Nephron progenitor cell (in vitro differentiated cells): ENCODE data around the gene KIF1A.

ENCODE experiments used
- DNase-seq: peaks from one replicate; pipeline ENCODE4 v3.0.0; 2021
- H3K27ac Mint-ChIP-seq: 2 replicates; pipeline ENCODE4 v1.8.0; 2021; ENCODE audit warnings: mild to moderate bottlenecking, moderate library complexity, mixed read lengths
- H3K27me3 Mint-ChIP-seq: 2 replicates; pipeline ENCODE4 v1.8.0; 2021; ENCODE audit warnings: mild to moderate bottlenecking, low read depth, mixed read lengths; ENCODE audit not compliant: poor library complexity
- H3K36me3 Mint-ChIP-seq: 2 replicates; pipeline ENCODE4 v1.8.0; 2021; ENCODE audit warnings: low read depth, mixed read lengths
- H3K4me1 Mint-ChIP-seq: 2 replicates; pipeline ENCODE4 v1.8.0; 2021; ENCODE audit warnings: mixed read lengths
- H3K4me3 Mint-ChIP-seq: 2 replicates; pipeline ENCODE4 v1.8.0; 2021; ENCODE audit warnings: mild to moderate bottlenecking, moderate library complexity, mixed read lengths
- H3K9me3 Mint-ChIP-seq: 2 replicates; pipeline ENCODE4 v1.8.0; 2021; ENCODE audit warnings: mild to moderate bottlenecking, moderate library complexity, mixed read lengths
- CTCF ChIP-seq: fragments of 200-600 bp; sonication (generic); IDR thresholded peaks from 2 replicates; pipeline ENCODE4 v1.5.0; 2021; ENCODE audit warnings: antibody characterized with exemption

KIF1A gene

GRCh38 chr2:240747256-240747655 lies 72.8 kb downstream of the KIF1A start:
- Mint-ChIP-seq H3K36me3 (no peaks in the 10 kb centered on the region), H3K27me3 (peaks cover 8% of the 10 kb centered on the region), H3K4me3 (no peak overlapping the region), H3K4me1 (peaks cover 49% of the 10 kb centered on the region), H3K9me3 (no peaks in the 10 kb centered on the region), H3K27ac (no peak overlapping the region)
- DNase-seq: no peak
- no peak for TF ChIP-seq CTCF

- no peaks in the 10 kb centered on the region for H3K9me3 Mint-ChIP-seq
- H3K36me3 Mint-ChIP-seq: no peaks in the 10 kb centered on the region
- no peak overlapping the region for H3K27ac Mint-ChIP-seq
- H3K4me1 Mint-ChIP-seq: peaks cover 51% of the 10 kb centered on the region
- H3K4me3 Mint-ChIP-seq: no peak overlapping the region
- no peak for TF ChIP-seq CTCF
- H3K27me3 Mint-ChIP-seq: peaks cover 11% of the 10 kb centered on the region
- DNase-seq: no peak
Measured at GRCh38 chr2:240746671-240747070, 73.3 kb downstream of the KIF1A start.

- H3K4me1 Mint-ChIP-seq: peaks cover 48% of the 10 kb centered on the region
- no peak for TF ChIP-seq CTCF
- H3K9me3 Mint-ChIP-seq: no peaks in the 10 kb centered on the region
- no peak overlapping the region for H3K27ac Mint-ChIP-seq
- no peak for DNase-seq
- H3K27me3 Mint-ChIP-seq: peaks cover 6% of the 10 kb centered on the region
- no peak overlapping the region for H3K4me3 Mint-ChIP-seq
- H3K36me3 Mint-ChIP-seq: no peaks in the 10 kb centered on the region
Measured at GRCh38 chr2:240745962-240746361, 74.1 kb downstream of the KIF1A start.

GRCh38 chr2:240745456-240745855 lies 74.6 kb downstream of the KIF1A start:
- no peak for DNase-seq
- Mint-ChIP-seq H3K36me3 (no peaks in the 10 kb centered on the region), H3K4me1 (peaks cover 49% of the 10 kb centered on the region), H3K4me3 (no peak overlapping the region), H3K27ac (no peak overlapping the region), H3K9me3 (no peaks in the 10 kb centered on the region), H3K27me3 (peaks cover 6% of the 10 kb centered on the region)
- TF ChIP-seq CTCF: no peak

- Mint-ChIP-seq H3K36me3 (no peaks in the 10 kb centered on the region), H3K4me3 (no peak overlapping the region), H3K27me3 (peaks cover 3% of the 10 kb centered on the region), H3K27ac (peak overlapping the region; percentile 21), H3K4me1 (peaks cover 60% of the 10 kb centered on the region), H3K9me3 (no peaks in the 10 kb centered on the region)
- TF ChIP-seq CTCF: no peak
- DNase-seq: no peak
Measured at GRCh38 chr2:240742602-240743095, 77.4 kb downstream of the KIF1A start.

- H3K27ac Mint-ChIP-seq: no peak overlapping the region
- no peaks in the 10 kb centered on the region for H3K36me3 Mint-ChIP-seq
- no peak for TF ChIP-seq CTCF
- no peak overlapping the region for H3K4me3 Mint-ChIP-seq
- peaks cover 3% of the 10 kb centered on the region for H3K27me3 Mint-ChIP-seq
- no peak for DNase-seq
- H3K9me3 Mint-ChIP-seq: no peaks in the 10 kb centered on the region
- H3K4me1 Mint-ChIP-seq: peaks cover 69% of the 10 kb centered on the region
Measured at GRCh38 chr2:240741091-240741490, 78.9 kb downstream of the KIF1A start.
